ENCODE results near the gene CCDC88B. TPM values are rescaled to one million over a fixed set of nuclear protein-coding genes. Genes with fewer than 3 reads are reported as not detected.

Gene CCDC88B
- total RNA-seq, 1 experiment from 2014 or later = 11.2 TPM

GRCh38 chr11:64401775-64402174 lies 61.8 kb downstream of the CCDC88B start:
- Histone ChIP-seq H3K4me1 (ENCODE audit: insufficient read depth, low read length) (no peaks in the 10 kb centered on the region), H3K27me3 (ENCODE audit: insufficient read depth, low read length) (no peaks in the 10 kb centered on the region), H3K23me2 (ENCODE audit: insufficient read length, low read depth, low read length, poor library complexity, severe bottlenecking) (no peaks in the 10 kb centered on the region), H2BK15ac (ENCODE audit: low read depth, low read length) (no peak overlapping the region), H2BK5ac (ENCODE audit: insufficient read length, low read length) (no peak overlapping the region), H3K56ac (ENCODE audit: insufficient read length, low read depth, low read length) (no peak overlapping the region), H3K27ac (ENCODE audit: insufficient read length, low read depth, low read length) (no peak overlapping the region), H3K4me2 (ENCODE audit: insufficient read depth, insufficient read length, low read length) (no peak overlapping the region), H3K23ac (ENCODE audit: insufficient read length, low read depth, low read length) (no peak overlapping the region), H4K20me1 (ENCODE audit: control insufficient read depth, insufficient read depth, insufficient read length) (peaks cover 3% of the 10 kb centered on the region), H2AK5ac (ENCODE audit: insufficient read length, low read length) (no peak overlapping the region), H3T11ph (ENCODE audit: low read length) (no peak overlapping the region), H2BK120ac (ENCODE audit: low read depth, low read length, poor library complexity, severe bottlenecking) (no peak overlapping the region), H3K14ac (ENCODE audit: insufficient read depth, low read length) (no peak overlapping the region), H2AFZ (ENCODE audit: low read length) (no peak overlapping the region), H4K5ac (ENCODE audit: insufficient read length, low read depth, low read length) (no peak overlapping the region), H4K8ac (replicated peaks; ENCODE audit: insufficient read length, low read depth, low read length) (no peak overlapping the region), H3K9ac (ENCODE audit: extremely low read depth, insufficient read length, low read length) (no peak overlapping the region), H2BK20ac (ENCODE audit: low read depth, low read length, poor library complexity, severe bottlenecking) (no peak overlapping the region), H2BK12ac (ENCODE audit: insufficient read length, low read depth, low read length) (no peak overlapping the region), H3K9me3 (ENCODE audit: control insufficient read depth, low read depth, low read length) (no peaks in the 10 kb centered on the region), H3K79me1 (ENCODE audit: insufficient read depth, low read depth, low read length, poor library complexity, severe bottlenecking) (no peaks in the 10 kb centered on the region), H4K91ac (ENCODE audit: insufficient read length, low read depth, low read length) (no peak overlapping the region), H3K4ac (ENCODE audit: low read depth, low read length) (no peak overlapping the region), H3K18ac (ENCODE audit: insufficient read length, low read depth, low read length) (no peak overlapping the region), H3K79me2 (ENCODE audit: insufficient read depth, low read length) (no peaks in the 10 kb centered on the region)
- Mint-ChIP-seq H3K27ac (no peak overlapping the region), H3K27me3 (ENCODE audit: low read depth) (peaks cover 37% of the 10 kb centered on the region), H3K4me1 (peaks cover 19% of the 10 kb centered on the region in 2 experiments), H3K9me3 (peaks cover 4 to 11% of the 10 kb centered on the region in 2 experiments; a peak in 4 of 5 replicates), H3K36me3 (ENCODE audit: insufficient read depth in 1 of 3, low read depth in 3 of 3) (peaks cover 0 to 6% (median 0%) of the 10 kb centered on the region in 3 experiments; a peak in 3 of 7 replicates), H3K4me3 (no peak overlapping the region)
- no peak for DNase-seq
- no peak for TF ChIP-seq CTCF (conservative IDR thresholded peaks at IDR 0.05)
- no CpG with 5 or more reads among the region's 7 CpGs for WGBS (ENCODE audit: extremely low coverage, insufficient read length, low lambda C conversion rate)

All from H9 (cell line).